ENCODE data around the gene TSPEAR.
"Not testable (repeated sequence)": the region's sequence is repeated elsewhere in the genome, so short reads cannot be mapped to it uniquely, and the experiment has no call there.

The TSPEAR gene

DNA sequence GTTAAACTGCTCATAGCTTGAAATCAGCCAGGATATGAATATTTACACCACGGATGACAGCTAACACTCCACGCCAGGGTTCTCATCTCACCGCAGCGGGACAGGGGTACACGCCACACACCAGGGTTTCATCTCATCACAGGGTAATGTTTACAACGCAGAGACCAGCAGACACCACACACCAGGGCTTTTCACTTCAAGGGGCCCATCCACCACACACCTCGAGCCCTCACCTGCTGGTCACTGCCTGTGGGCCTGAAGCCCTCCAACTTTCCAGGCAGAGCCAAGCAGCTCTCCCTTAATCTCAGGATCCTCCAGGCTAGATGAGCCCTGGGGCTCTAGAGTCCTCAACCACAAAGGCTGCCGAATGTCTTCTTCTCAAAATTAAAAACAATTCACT lies 15.7 kb downstream of the TSPEAR start:
- no peaks in the 10 kb centered on the region for H3K9me3 ChIP-seq
- no peak for DNase-seq
- no peak overlapping the region for H3K4me3 ChIP-seq (ENCODE audit: low read depth, low read length)
- H3K27me3 ChIP-seq = peaks cover 77% of the 10 kb centered on the region
- H3K4me1 ChIP-seq = no peaks in the 10 kb centered on the region
- no peak for TF ChIP-seq CTCF (IDR thresholded peaks at IDR 0.05; ENCODE audit: low read depth, low read length)
- H3K36me3 ChIP-seq = no peaks in the 10 kb centered on the region

DNA sequence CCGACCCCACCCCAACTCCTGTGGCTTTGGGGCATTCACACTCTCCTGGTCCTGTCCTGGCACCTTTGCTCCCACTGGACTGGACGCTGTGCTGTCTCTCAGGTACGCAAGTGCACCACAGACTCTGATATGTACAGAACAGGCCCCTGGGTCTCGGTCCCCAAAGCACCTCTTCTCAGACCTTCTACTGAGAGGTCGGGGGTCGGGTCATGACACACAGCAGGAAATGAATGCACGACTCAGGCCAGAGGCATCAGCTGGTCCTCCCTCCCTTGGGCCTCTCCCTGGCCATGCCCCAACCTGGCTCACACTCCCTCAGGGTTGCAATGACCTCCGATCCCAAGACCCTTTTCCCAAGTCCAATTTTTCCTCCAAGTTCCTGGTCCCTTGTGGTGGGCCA lies 16.2 kb downstream of the TSPEAR start:
- TF ChIP-seq CTCF (IDR thresholded peaks at IDR 0.05; ENCODE audit: low read depth, low read length) = no peak
- Histone ChIP-seq H3K4me1 (no peaks in the 10 kb centered on the region), H3K36me3 (no peaks in the 10 kb centered on the region), H3K9me3 (no peaks in the 10 kb centered on the region), H3K4me3 (ENCODE audit: low read depth, low read length) (no peak overlapping the region), H3K27me3 (peaks cover 77% of the 10 kb centered on the region)
- no peak for DNase-seq

- no peak for TF ChIP-seq CTCF (IDR thresholded peaks at IDR 0.05; ENCODE audit: low read depth, low read length)
- Histone ChIP-seq H3K4me1 (no peaks in the 10 kb centered on the region), H3K36me3 (no peaks in the 10 kb centered on the region), H3K27me3 (peaks cover 77% of the 10 kb centered on the region), H3K9me3 (no peaks in the 10 kb centered on the region), H3K4me3 (ENCODE audit: low read depth, low read length) (no peak overlapping the region)
- DNase-seq = no peak
Measured at GRCh38 chr21:44694776-44695175, 16.6 kb downstream of the TSPEAR start.

GRCh38 chr21:44692798-44693512 lies 18.4 kb downstream of the TSPEAR start:
- H3K4me1 ChIP-seq = no peaks in the 10 kb centered on the region
- no peaks in the 10 kb centered on the region for H3K36me3 ChIP-seq
- no peak for DNase-seq
- H3K27me3 ChIP-seq = peaks cover 68% of the 10 kb centered on the region
- no peaks in the 10 kb centered on the region for H3K9me3 ChIP-seq
- no peak overlapping the region for H3K4me3 ChIP-seq (ENCODE audit: low read depth, low read length)
- no peak for TF ChIP-seq CTCF (IDR thresholded peaks at IDR 0.05; ENCODE audit: low read depth, low read length)

GRCh38 chr21:44691686-44692085 lies 19.7 kb downstream of the TSPEAR start:
- Histone ChIP-seq H3K4me3 (ENCODE audit: low read depth, low read length) (no peak overlapping the region), H3K36me3 (no peaks in the 10 kb centered on the region), H3K4me1 (no peaks in the 10 kb centered on the region), H3K27me3 (peaks cover 67% of the 10 kb centered on the region), H3K9me3 (no peaks in the 10 kb centered on the region)
- TF ChIP-seq CTCF (IDR thresholded peaks at IDR 0.05; ENCODE audit: low read depth, low read length) = no peak
- DNase-seq = no peak

- not testable (repeated sequence) for H3K9me3 ChIP-seq; DNase-seq; H3K4me3 ChIP-seq (ENCODE audit: low read depth, low read length); H3K4me1 ChIP-seq; H3K36me3 ChIP-seq
- peaks cover 53% of the 10 kb centered on the region for H3K27me3 ChIP-seq
Measured at GRCh38 chr21:44689740-44690139, 21.6 kb downstream of the TSPEAR start.
